IPS-18c (cell line): ENCODE data around the gene DAZ4.
"Not testable (repeated sequence)": the region's sequence is repeated elsewhere in the genome, so short reads cannot be mapped to it uniquely, and the experiment has no call there.

Experiments
- H3K4me3 ChIP-seq: 2 replicates; pipeline ENCODE4 v1.7.0; 2013; ENCODE audit warnings: low read depth, mild to moderate bottlenecking, low read length, moderate library complexity; ENCODE audit not compliant: insufficient read depth
- H3K9me3 ChIP-seq: one replicate; pipeline ENCODE4 v1.6.1; 2013; ENCODE audit warnings: mild to moderate bottlenecking, low read length, moderate library complexity; ENCODE audit not compliant: control insufficient read depth, insufficient read depth

DAZ4 gene, protein sequence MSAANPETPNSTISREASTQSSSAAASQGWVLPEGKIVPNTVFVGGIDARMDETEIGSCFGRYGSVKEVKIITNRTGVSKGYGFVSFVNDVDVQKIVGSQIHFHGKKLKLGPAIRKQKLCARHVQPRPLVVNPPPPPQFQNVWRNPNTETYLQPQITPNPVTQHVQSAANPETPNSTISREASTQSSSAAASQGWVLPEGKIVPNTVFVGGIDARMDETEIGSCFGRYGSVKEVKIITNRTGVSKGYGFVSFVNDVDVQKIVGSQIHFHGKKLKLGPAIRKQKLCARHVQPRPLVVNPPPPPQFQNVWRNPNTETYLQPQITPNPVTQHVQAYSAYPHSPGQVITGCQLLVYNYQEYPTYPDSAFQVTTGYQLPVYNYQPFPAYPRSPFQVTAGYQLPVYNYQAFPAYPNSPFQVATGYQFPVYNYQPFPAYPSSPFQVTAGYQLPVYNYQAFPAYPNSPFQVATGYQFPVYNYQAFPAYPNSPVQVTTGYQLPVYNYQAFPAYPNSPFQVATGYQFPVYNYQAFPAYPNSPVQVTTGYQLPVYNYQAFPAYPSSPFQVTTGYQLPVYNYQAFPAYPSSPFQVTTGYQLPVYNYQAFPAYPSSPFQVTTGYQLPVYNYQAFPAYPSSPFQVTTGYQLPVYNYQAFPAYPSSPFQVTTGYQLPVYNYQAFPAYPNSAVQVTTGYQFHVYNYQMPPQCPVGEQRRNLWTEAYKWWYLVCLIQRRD

DNA sequence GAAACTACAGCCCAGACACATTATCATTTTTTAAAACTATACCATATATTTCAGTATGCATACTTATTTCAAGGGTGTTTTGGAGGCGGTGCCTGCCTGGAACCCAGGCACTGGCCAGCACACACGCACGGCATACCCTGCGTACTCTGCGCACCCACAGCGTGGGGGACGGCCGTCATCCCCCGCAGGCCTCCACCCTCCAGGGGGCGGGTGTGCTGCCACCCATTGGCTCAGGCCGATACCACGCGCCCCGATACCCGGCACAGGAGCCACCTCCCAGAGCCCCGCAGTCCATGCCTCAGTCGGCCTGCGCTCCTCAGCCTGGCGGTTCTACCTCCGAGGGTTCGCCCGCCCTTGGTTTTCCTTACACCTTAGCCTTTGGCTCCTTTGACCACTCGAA lies at the start of gene DAZ4:
DAZ4 (plus strand) TSS at position 301 of the 400 bp plus-strand sequence. CDS start 208 bp downstream, outside the sequence.
- H3K9me3 ChIP-seq, H3K4me3 ChIP-seq: not testable (repeated sequence)

DNA sequence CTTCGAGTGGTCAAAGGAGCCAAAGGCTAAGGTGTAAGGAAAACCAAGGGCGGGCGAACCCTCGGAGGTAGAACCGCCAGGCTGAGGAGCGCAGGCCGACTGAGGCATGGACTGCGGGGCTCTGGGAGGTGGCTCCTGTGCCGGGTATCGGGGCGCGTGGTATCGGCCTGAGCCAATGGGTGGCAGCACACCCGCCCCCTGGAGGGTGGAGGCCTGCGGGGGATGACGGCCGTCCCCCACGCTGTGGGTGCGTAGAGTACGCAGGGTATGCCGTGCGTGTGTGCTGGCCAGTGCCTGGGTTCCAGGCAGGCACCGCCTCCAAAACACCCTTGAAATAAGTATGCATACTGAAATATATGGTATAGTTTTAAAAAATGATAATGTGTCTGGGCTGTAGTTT lies 20.4 kb upstream of the DAZ4 start, which contains the start of gene DAZ3:
DAZ3 (minus strand) TSS at position 101 of the 400 bp plus-strand sequence. CDS start 208 bp downstream, outside the sequence.
- not testable (repeated sequence) for H3K9me3 ChIP-seq, H3K4me3 ChIP-seq

DNA sequence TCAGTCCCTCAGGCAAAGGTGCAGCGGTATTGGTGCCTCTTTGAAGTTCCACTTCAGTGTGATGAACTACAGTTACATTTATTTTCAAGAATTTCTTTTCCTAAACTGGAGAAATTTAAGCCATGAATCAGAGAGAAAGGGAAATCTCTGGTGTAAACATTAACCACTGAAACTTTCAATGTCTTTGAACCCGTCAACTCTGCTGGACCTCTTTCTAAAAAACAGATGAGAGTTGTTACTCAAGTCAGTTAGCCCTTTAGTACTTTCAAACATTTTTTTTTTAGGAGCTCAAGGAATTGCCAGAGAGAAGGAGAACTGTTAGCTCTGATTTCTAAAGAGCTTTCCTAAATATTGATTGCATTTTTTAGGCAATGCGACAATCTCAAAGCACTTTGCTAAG lies 11.9 kb upstream of the DAZ4 start:
- H3K4me3 ChIP-seq, H3K9me3 ChIP-seq: not testable (repeated sequence)

DNA sequence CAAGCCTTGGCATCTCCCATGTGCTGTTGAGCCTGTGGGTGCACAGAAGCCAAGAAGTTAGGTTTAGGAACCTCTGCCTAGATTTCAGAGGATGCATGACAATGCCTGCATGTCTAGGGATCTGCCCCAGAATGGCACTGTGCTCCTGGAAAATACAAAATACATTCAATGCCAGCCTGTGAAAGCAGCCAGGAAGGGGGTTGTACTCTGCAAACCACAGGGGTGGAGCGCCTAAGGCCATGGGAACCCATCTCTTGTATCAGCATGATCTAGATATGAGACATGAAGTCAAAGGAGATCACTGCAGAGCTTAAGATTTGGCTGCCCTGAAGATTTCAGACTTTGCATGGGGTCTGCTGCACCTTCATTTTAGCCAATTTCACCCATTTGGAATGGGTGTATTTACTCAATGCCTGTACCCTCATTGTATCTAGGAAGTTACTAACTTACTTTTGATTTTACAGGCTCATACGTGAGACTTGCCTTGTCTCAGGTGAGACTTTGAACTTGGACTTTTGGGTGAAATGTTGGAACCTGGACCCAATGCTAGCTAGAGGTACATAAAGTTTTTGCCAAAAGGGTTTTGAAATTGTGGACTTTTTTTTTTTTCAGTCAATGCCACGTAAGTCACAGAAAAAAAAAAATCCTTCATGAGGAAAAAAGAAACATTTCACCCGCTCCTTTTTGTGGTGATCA lies 9.4 kb upstream of the DAZ4 start:
- not testable (repeated sequence) for H3K4me3 ChIP-seq, H3K9me3 ChIP-seq

DNA sequence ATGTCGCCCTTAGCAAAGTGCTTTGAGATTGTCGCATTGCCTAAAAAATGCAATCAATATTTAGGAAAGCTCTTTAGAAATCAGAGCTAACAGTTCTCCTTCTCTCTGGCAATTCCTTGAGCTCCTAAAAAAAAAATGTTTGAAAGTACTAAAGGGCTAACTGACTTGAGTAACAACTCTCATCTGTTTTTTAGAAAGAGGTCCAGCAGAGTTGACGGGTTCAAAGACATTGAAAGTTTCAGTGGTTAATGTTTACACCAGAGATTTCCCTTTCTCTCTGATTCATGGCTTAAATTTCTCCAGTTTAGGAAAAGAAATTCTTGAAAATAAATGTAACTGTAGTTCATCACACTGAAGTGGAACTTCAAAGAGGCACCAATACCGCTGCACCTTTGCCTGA lies 8.7 kb upstream of the DAZ4 start:
- H3K4me3 ChIP-seq, H3K9me3 ChIP-seq: not testable (repeated sequence)
